HUES48 (cell line): Measurements from ENCODE around the gene PDZD4.
A peak's percentile ranks its signal among the peaks of the same experiment; 100 is the strongest.

ENCODE experiments used
- H3K27ac ChIP-seq: one replicate; pipeline ENCODE4 v1.7.0; 2013; ENCODE audit warnings: low read depth, low read length, inconsistent platforms
- H3K27me3 ChIP-seq: 2 replicates; pipeline ENCODE4 v1.6.1; 2013; ENCODE audit warnings: mild to moderate bottlenecking, low read length; ENCODE audit not compliant: control insufficient read depth, insufficient read depth
- H3K36me3 ChIP-seq: 2 replicates; pipeline ENCODE4 v1.6.1; 2013; ENCODE audit warnings: low read length; ENCODE audit not compliant: control insufficient read depth, insufficient read depth
- H3K4me1 ChIP-seq: 2 replicates; pipeline ENCODE4 v1.6.1; 2013; ENCODE audit warnings: mild to moderate bottlenecking, low read length; ENCODE audit not compliant: control insufficient read depth, insufficient read depth
- H3K4me3 ChIP-seq: 2 replicates; pipeline ENCODE4 v1.5.1; 2013; ENCODE audit warnings: mild to moderate bottlenecking, low read depth, low read length
- H3K9ac ChIP-seq: 2 replicates; pipeline ENCODE4 v1.6.1; 2013; ENCODE audit warnings: mild to moderate bottlenecking, low read depth, low read length, moderate library complexity
- H3K9me3 ChIP-seq: 2 replicates; pipeline ENCODE4 v1.6.1; 2013; ENCODE audit warnings: low read length; ENCODE audit not compliant: control insufficient read depth, insufficient read depth

PDZD4 gene, protein sequence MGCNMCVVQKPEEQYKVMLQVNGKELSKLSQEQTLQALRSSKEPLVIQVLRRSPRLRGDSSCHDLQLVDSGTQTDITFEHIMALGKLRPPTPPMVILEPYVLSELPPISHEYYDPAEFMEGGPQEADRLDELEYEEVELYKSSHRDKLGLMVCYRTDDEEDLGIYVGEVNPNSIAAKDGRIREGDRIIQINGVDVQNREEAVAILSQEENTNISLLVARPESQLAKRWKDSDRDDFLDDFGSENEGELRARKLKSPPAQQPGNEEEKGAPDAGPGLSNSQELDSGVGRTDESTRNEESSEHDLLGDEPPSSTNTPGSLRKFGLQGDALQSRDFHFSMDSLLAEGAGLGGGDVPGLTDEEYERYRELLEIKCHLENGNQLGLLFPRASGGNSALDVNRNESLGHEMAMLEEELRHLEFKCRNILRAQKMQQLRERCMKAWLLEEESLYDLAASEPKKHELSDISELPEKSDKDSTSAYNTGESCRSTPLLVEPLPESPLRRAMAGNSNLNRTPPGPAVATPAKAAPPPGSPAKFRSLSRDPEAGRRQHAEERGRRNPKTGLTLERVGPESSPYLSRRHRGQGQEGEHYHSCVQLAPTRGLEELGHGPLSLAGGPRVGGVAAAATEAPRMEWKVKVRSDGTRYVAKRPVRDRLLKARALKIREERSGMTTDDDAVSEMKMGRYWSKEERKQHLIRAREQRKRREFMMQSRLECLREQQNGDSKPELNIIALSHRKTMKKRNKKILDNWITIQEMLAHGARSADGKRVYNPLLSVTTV

DNA sequence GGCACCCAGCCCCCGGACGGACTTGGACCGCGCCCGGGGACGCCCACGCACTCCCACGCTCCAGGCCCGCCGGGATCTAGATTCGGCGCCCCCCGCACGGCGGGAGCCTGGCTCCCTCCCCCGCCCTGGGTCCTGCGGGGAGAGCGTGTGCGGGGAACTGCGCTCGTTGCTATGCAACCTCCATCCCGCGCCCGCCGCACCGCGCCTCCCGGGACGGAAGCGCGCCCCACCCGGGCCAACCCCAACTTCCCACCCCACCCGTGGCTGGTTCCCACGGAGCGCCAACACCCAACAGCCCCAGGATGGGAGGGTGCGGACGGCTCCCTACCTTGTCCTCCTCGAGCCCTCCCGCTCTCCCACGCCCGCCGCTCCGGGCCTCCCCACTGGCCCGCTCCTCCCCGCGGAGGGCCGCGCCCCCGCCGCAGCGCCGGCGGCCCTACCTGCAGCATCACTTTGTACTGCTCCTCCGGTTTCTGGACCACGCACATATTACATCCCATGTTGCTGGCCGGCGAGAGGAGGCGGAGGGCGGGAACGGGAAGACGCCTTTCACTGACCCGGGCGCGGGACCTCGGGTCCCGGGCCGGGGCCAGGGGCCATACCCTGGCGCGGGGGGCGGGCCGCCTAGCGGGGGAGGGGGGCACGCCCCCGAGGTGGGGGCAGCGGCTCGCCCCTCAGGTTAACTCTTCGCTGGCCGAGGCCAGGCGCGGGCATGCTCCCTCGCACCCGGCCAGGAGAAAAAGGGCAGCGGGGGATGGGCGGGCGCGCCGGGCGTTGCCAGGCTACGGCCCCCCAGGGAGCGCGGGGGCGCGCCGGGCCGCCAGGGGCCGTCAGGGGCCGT, at the start of gene PDZD4:
PDZD4 (minus strand) TSS at position 746 of the 841 bp plus-strand sequence; CDS start at position 500, 246 bp downstream.
- peak within 1 kb of the TSS; percentile 54 for H3K27ac ChIP-seq
- H3K4me3 ChIP-seq = peak within 1 kb of the TSS; percentile 76
- H3K4me1 ChIP-seq = peaks cover 20% of the 10 kb centered on the region
- H3K9ac ChIP-seq = peak within 1 kb of the TSS; percentile 44; the same call in 1 of the 2 replicates
- H3K27me3 ChIP-seq = peaks cover 7% of the 10 kb centered on the region; the same call in 1 of the 2 replicates
- H3K36me3 ChIP-seq = no peaks in the 10 kb centered on the region
- H3K9me3 ChIP-seq = peaks cover 26% of the 10 kb centered on the region

DNA sequence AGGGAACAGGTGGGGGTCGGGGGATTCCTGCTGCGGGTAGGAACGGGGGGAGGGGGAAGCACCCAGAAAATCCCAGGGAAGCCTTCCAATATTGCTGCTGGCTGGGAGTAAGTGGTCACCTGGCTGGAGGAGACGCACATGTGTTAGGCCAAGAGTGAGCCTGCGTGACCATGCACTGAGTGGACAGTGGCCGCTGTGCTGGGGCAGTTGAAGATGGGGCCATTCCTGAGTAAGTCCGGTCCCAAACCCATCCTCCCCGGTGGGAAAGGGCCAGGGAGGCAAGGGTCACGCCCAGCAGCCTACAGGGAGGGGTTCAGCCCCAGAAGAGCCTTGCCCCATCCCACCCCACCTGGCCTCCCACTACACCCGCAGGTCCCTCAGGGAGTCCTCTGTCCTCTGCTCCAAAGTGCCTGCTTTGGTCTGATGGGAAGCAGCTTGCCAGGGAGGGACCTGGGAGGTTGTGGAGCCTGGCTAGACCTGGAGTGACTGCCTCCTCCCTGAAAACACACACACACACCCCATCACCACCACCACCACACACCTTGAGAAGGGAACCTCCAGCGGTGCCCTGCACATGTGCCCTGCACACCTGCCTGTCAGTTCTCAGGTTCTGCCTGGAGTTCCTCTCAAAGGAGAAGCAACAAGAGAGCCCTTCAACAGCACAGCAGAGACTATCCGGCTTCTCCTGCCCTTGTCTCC, 49.5 kb upstream of the PDZD4 start:
- Histone ChIP-seq H3K4me1 (peaks cover 31% of the 10 kb centered on the region; the same call in 1 of the 2 replicates), H3K9ac (no peak overlapping the region), H3K27me3 (0 out of 2 replicates have a peak, but pooled peaks cover under 1% of the 10 kb centered on the region), H3K9me3 (peaks cover 22% of the 10 kb centered on the region), H3K36me3 (no peaks in the 10 kb centered on the region), H3K4me3 (0 out of 2 replicates have a peak overlapping the region, but pooled peaks have one; percentile 23), H3K27ac (no peak overlapping the region)

DNA sequence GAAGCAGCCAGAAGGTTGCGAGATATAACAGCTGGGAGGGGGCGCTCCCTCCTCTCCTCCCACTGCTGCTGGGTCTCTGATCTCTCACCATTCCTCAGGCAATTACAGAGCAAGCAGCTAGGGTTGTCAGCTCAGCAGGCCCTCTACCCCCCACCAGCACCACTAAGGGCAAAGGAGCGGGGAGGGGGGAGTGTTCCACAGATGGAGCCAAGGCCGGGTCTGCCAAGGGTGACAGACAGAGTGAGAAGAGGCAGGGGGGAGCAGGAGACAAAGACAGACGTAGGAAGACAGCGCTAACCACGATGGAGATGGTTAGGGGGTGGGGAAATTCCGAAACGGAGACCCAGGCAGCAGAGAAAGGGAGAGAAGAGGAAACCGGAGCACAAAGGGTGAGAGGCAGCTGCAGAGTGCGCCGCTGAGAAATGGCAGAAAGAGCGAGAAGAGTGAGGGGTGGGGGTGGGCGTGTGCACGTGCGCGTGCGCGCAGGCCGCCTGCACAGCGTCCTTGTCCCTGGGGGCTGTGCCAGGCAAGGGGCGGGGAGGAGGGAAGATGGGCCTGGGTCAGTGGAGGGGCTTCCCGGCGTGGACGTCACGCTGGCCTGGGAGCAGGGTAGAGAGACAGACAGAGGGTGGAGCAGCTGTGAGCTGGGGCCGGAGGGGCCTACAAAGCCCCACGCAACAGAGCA, 48.8 kb upstream of the PDZD4 start:
- Histone ChIP-seq H3K36me3 (no peaks in the 10 kb centered on the region), H3K27me3 (no peaks in the 10 kb centered on the region), H3K9ac (no peak overlapping the region), H3K4me3 (peak overlapping the region; percentile 51; the same call in 1 of the 2 replicates), H3K9me3 (peaks cover 19% of the 10 kb centered on the region), H3K4me1 (peaks cover 28% of the 10 kb centered on the region; the same call in 1 of the 2 replicates), H3K27ac (peak overlapping the region; percentile 32)

DNA sequence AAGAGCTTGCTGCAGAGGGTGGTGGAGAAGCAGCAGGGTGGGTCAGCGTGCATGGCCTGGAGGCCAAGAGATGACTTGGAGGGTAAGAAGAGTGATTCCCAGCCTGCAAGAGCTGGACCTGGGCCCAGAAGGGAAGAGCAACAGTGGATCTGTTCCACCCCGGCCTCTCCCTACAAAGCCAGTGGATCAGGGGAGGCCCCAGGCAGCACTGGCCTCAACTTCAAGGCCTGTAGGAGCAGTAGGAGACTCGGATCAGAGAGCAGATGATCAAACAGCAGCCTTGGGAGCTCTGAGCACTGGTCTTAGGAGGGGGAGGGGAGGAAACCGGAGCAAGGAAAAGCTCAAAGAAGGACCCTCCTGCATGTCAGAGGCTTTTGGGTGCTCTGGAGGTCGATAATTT, 48.0 kb upstream of the PDZD4 start:
- Histone ChIP-seq H3K27me3 (no peaks in the 10 kb centered on the region), H3K4me3 (peak overlapping the region; percentile 51; the same call in 1 of the 2 replicates), H3K27ac (no peak overlapping the region), H3K9ac (no peak overlapping the region), H3K9me3 (peaks cover 13% of the 10 kb centered on the region), H3K36me3 (no peaks in the 10 kb centered on the region), H3K4me1 (peaks cover 21% of the 10 kb centered on the region; the same call in 1 of the 2 replicates)

DNA sequence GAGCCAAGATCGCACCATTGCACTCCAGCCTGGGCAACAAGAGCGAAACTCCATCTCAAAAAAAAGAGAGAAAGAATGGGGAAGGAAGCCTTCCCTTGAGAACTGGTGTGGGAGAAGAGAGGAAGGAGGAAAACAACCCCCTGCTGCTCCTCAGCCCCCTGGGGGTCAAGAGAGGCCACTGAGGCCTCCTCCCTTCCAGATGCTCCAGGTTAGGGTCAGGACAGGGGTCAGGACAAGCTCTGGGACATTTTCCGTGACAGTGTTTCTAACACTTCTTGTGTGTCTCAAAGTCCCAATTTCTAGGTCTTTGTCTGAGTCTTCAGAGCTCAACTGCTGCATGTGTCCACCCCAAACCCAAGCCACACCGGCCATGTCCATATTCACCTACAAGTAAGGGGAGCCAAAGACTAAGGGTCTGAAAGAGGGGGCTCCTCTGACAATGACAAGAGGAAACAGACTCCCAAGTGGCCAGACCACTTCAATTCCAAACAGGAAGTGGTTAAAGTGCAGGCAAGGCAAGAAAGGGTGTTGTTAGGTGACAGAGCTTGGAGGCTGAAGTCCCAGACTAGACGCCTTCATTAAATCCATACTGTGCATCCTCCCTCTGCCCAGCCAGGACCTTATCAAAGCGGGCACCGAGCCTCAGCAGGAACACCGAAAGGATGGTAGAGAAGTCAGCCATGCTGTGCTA, 47.4 kb upstream of the PDZD4 start:
- H3K4me1 ChIP-seq = peaks cover 16% of the 10 kb centered on the region; the same call in 1 of the 2 replicates
- H3K27ac ChIP-seq = no peak overlapping the region
- no peak overlapping the region for H3K9ac ChIP-seq
- H3K4me3 ChIP-seq = no peak overlapping the region
- H3K36me3 ChIP-seq = no peaks in the 10 kb centered on the region
- no peaks in the 10 kb centered on the region for H3K27me3 ChIP-seq
- H3K9me3 ChIP-seq = peaks cover 15% of the 10 kb centered on the region

DNA sequence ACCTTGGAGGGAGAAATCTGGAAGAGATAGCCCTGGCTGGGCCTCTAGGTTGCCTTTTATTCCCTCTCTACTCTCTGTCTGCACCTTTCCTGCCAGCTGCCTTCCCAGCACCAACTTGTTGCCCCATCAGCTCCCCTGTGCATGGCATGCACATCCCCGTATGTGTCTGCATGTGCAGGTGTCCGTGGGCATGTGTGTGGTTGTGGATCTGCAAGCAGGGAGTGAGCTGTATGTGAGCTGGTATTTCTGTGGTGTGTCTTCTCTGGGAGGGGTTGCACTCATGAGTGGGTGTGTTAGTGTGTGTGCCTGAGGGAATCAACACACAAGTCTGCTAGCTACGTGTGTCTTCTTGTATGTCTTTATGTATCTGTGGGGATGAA, 45.8 kb upstream of the PDZD4 start:
- no peaks in the 10 kb centered on the region for H3K36me3 ChIP-seq
- no peaks in the 10 kb centered on the region for H3K27me3 ChIP-seq
- H3K9ac ChIP-seq = no peak overlapping the region
- H3K4me3 ChIP-seq = no peak overlapping the region
- H3K9me3 ChIP-seq = peaks cover 23% of the 10 kb centered on the region
- H3K27ac ChIP-seq = no peak overlapping the region
- peaks cover 13% of the 10 kb centered on the region; the same call in 1 of the 2 replicates for H3K4me1 ChIP-seq

DNA sequence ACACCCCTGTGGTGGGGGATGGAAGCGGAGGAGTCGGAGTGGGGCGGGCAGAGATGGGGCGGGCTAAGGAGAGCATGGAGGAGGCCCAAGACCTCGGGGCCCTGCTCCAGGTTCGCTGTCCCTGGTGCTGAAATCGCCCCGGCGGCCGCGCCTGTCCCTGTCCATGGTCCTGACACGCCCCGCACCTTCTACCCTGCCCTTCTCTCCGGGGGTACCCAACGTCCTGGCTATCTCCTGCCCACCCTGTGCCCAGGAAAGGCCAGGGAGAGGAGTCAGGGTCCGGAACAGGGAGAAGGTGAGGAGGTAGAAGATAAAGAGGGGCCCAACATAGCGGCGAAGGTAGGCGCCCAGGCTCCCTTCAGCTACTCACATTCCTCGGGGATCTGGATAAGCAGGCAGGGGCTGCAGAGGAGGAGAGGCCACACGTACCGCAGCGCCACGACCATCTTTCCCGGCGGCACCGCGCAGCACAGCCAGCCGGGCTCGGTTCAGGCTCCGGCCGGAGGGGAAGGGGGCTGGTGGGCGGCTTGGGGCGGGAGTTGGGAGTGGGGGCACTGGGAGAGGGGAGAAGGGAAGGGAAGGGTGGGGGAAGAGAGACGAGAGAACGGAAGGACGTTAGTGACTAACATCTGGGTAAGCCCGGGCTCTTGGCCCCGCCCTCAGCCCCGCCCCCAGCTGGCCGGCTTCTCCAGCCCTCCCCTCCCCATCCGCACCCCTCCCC, 45.2 kb upstream of the PDZD4 start:
- H3K36me3 ChIP-seq = no peaks in the 10 kb centered on the region
- peaks cover 10% of the 10 kb centered on the region; the same call in 1 of the 2 replicates for H3K4me1 ChIP-seq
- H3K27ac ChIP-seq = no peak overlapping the region
- H3K27me3 ChIP-seq = no peaks in the 10 kb centered on the region
- peaks cover 26% of the 10 kb centered on the region for H3K9me3 ChIP-seq
- no peak overlapping the region for H3K9ac ChIP-seq
- H3K4me3 ChIP-seq = no peak overlapping the region

DNA sequence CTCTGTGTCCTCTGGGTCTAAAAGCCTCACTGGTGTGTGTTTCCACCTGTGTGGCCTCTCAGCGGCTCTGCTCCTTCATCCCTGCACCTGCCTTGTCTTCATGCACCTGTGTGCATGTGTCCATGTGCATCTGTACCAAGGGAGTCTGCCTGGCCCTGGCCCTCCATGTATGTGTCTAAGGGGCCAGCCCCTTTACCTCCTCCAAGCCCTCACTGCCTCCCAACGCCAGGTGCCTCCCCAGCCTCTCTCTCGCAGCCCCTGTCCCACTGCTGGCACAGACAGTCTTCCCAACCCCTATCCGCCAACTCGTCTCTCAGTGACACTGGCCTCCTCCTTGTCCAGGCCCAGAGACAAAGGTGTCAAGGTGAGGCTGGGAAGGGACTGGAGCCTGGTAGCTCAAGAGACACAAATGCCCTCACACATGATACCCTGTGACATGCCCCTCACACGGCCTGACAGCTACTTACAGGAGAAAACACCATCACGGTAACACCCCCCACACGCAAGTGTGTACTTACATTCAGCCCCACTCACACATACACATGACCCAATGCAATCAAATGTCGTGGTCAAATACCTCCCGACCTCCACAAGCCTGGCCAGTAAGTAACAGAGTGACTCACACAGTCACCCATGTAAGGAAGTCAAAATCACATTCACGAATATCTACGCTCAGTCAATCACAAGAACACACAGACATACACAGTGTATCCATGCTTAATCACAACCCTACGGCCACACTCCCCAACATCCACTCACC, 44.2 kb upstream of the PDZD4 start:
- Histone ChIP-seq H3K27ac (no peak overlapping the region), H3K4me3 (no peak overlapping the region), H3K9ac (no peak overlapping the region), H3K27me3 (no peaks in the 10 kb centered on the region), H3K36me3 (0 out of 2 replicates have a peak, but pooled peaks cover 6% of the 10 kb centered on the region), H3K4me1 (peaks cover 7% of the 10 kb centered on the region; the same call in 1 of the 2 replicates), H3K9me3 (peaks cover 33% of the 10 kb centered on the region)
